ENCODE measurements around the gene OCIAD2. TPM values are rescaled to one million over a fixed set of nuclear protein-coding genes. Genes with fewer than 3 reads are reported as not detected.

Gene OCIAD2
- total and polyA plus RNA-seq, 2 of the 4 experiments (the other 2 are of a cell fraction): 16.5 to 21.4 TPM

- Histone ChIP-seq H3K9me1 (ENCODE audit: insufficient read depth, low read length) (no peaks in the 10 kb centered on the region), H3K4ac (ENCODE audit: low read depth, low read length) (no peak overlapping the region), H3K4me2 (ENCODE audit: low read depth, low read length) (no peak overlapping the region), H3K4me1 (ENCODE audit: control insufficient read depth, insufficient read depth, low read length) (no peaks in the 10 kb centered on the region), H3K9me3 (ENCODE audit: control insufficient read depth, insufficient read depth, low read length) (no peaks in the 10 kb centered on the region), H3K23ac (ENCODE audit: low read depth, low read length) (no peak overlapping the region), H3K27me3 (ENCODE audit: control insufficient read depth, insufficient read depth, low read length) (peaks cover 4% of the 10 kb centered on the region), H2BK20ac (ENCODE audit: low read depth, low read length) (no peak overlapping the region), H3K36me3 (ENCODE audit: control insufficient read depth, insufficient read depth, low read length) (no peaks in the 10 kb centered on the region), H3K27ac (ENCODE audit: insufficient read depth, low read length) (no peak overlapping the region), H3K14ac (replicated peaks; ENCODE audit: low read depth, low read length) (no peak overlapping the region), H2BK5ac (ENCODE audit: low read depth, low read length, poor library complexity, severe bottlenecking) (no peak overlapping the region), H3K9ac (ENCODE audit: low read depth, low read length) (no peak overlapping the region), H4K20me1 (ENCODE audit: insufficient read depth, low read length) (no peaks in the 10 kb centered on the region), H2AK5ac (ENCODE audit: low read depth, low read length) (no peak overlapping the region), H2AFZ (replicated peaks; ENCODE audit: low read length, poor library complexity) (no peak overlapping the region), H3K4me3 (ENCODE audit: insufficient read depth, low read depth, low read length) (no peak overlapping the region), H2AK9ac (replicated peaks; ENCODE audit: low read depth, low read length, poor library complexity) (no peak overlapping the region), H4K5ac (ENCODE audit: low read depth, low read length) (no peak overlapping the region), H3K79me1 (ENCODE audit: low read depth in 1 of 2, low read length in 2 of 2) (no peaks in the 10 kb centered on the region), H2BK120ac (ENCODE audit: low read depth, low read length) (no peak overlapping the region), H3K56ac (ENCODE audit: extremely low read depth, insufficient read depth, low read length) (no peak overlapping the region), H3K18ac (ENCODE audit: low read depth, low read length) (no peak overlapping the region), H4K8ac (ENCODE audit: low read depth in 2 of 2, low read length in 2 of 2) (no peak overlapping the region), H4K91ac (ENCODE audit: insufficient read depth, low read depth, low read length) (no peak overlapping the region), H2BK15ac (ENCODE audit: low read depth, low read length) (no peak overlapping the region)
- TF ChIP-seq BHLHE40 (IDR thresholded peaks at IDR 0.05; ENCODE audit: low read depth, low read length): no peak
- no peak for TF ChIP-seq MXI1 (IDR thresholded peaks at IDR 0.05; ENCODE audit: borderline replicate concordance, low read depth, low read length)
- TF ChIP-seq, protein P1, sequence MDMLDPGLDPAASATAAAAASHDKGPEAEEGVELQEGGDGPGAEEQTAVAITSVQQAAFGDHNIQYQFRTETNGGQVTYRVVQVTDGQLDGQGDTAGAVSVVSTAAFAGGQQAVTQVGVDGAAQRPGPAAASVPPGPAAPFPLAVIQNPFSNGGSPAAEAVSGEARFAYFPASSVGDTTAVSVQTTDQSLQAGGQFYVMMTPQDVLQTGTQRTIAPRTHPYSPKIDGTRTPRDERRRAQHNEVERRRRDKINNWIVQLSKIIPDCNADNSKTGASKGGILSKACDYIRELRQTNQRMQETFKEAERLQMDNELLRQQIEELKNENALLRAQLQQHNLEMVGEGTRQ (IDR thresholded peaks at IDR 0.05; ENCODE audit: low read depth, low read length): no peak
- no peak for TF ChIP-seq CTCF (conservative IDR thresholded peaks at IDR 0.05; ENCODE audit: low read depth, low read length)
- no peak for TF ChIP-seq FOS (IDR thresholded peaks at IDR 0.05; ENCODE audit: low read depth, low read length)
- TF ChIP-seq MAFK (IDR thresholded peaks at IDR 0.05; ENCODE audit: low read depth, low read length): no peak
- no peak for TF ChIP-seq RCOR1 (IDR thresholded peaks at IDR 0.05; ENCODE audit: insufficient replicate concordance, low read length)
- no peak for TF ChIP-seq RAD21 (IDR thresholded peaks at IDR 0.05; ENCODE audit: low read length)
- no peak for TF ChIP-seq CEBPB (IDR thresholded peaks at IDR 0.05; ENCODE audit: low read depth, low read length)
- TF ChIP-seq POLR2A (IDR thresholded peaks at IDR 0.05; ENCODE audit: low read depth, low read length): no peak
- no peak for TF ChIP-seq SMC3 (IDR thresholded peaks at IDR 0.05; ENCODE audit: low read depth, low read length)
- no peak for TF ChIP-seq NFE2L2 (IDR thresholded peaks at IDR 0.05; ENCODE audit: low read depth, low read length)
- no peak for TF ChIP-seq CHD1 (IDR thresholded peaks at IDR 0.05; ENCODE audit: low read depth, low read length)
- TF ChIP-seq MAZ (IDR thresholded peaks at IDR 0.05; ENCODE audit: borderline replicate concordance, low read depth, low read length): no peak
- no peak for TF ChIP-seq RFX5 (IDR thresholded peaks at IDR 0.05; ENCODE audit: low read depth, low read length)
- TF ChIP-seq ELK1 (IDR thresholded peaks at IDR 0.05; ENCODE audit: borderline replicate concordance, low read depth, low read length): no peak
- in situ Hi-C loops (cut with MboI; ENCODE audit: low sequenced_read_pairs): no loop called here
- CTCF ChIA-PET: no interaction called here
- no CpG with 5 or more reads among the region's 1 CpG for WGBS, 2 experiments (ENCODE audit: extremely low coverage in 2 of 2, insufficient read length in 1 of 2)
- dilution Hi-C loops (cut with HindIII; ENCODE audit: low sequenced_read_pairs, unreplicated experiment): no loop called here
- POLR2A ChIA-PET (ENCODE audit: unreplicated experiment): no interaction called here
- no TSS peak for BruUV-seq (replicated peaks)
- DNase-seq (no peak), ATAC-seq (ENCODE audit: low read depth) (no peak)
- intact Hi-C loops (cut with micrococcal nuclease): no loop called here
Measured at GRCh38 chr4:48947731-48948130, 41.2 kb upstream of the OCIAD2 start.
